ENCODE measurements around the gene GPX1. TPM values are rescaled to one million over a fixed set of nuclear protein-coding genes. Genes with fewer than 3 reads are reported as not detected.
A peak's percentile ranks its signal among the peaks of the same experiment; 100 is the strongest.

Gene GPX1
- total RNA-seq, 1 donor from 2014 or later, result 415 TPM

DNA sequence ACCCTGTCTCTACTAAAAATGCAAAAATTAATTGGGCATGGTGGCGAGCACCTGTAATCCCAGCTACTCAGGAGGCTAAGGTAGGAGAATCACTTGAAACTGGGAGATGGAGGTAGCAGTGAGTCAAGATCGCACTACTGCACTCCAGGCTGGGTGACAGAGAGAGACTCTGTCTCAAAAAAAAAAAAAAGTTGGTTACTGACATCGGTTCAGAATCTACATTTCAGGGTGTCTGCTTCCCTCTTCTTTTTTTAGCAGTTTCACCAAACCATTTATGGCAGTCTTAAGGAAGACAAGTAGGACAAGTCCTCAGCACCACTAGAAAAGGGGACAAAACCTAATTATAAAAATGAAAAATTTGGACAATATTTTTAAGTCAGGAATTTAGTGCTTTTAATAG, 15.0 kb downstream of the GPX1 start:
- TF ChIP-seq, protein P1, sequence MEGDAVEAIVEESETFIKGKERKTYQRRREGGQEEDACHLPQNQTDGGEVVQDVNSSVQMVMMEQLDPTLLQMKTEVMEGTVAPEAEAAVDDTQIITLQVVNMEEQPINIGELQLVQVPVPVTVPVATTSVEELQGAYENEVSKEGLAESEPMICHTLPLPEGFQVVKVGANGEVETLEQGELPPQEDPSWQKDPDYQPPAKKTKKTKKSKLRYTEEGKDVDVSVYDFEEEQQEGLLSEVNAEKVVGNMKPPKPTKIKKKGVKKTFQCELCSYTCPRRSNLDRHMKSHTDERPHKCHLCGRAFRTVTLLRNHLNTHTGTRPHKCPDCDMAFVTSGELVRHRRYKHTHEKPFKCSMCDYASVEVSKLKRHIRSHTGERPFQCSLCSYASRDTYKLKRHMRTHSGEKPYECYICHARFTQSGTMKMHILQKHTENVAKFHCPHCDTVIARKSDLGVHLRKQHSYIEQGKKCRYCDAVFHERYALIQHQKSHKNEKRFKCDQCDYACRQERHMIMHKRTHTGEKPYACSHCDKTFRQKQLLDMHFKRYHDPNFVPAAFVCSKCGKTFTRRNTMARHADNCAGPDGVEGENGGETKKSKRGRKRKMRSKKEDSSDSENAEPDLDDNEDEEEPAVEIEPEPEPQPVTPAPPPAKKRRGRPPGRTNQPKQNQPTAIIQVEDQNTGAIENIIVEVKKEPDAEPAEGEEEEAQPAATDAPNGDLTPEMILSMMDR (IDR thresholded peaks at IDR 0.05), result no peak
- no peak overlapping the region for H3K27ac ChIP-seq
- intact Hi-C loops (cut with DNase I), result no loop called here
- ATAC-seq (no peak), DNase-seq (no peak)
- H3K4me1 ChIP-seq, result peaks cover 36% of the 10 kb centered on the region
- H3K4me3 ChIP-seq, result no peak overlapping the region
- no peaks in the 10 kb centered on the region for H3K9me3 ChIP-seq
- H3K36me3 ChIP-seq, result no peaks in the 10 kb centered on the region
- no peaks in the 10 kb centered on the region for H3K27me3 ChIP-seq

DNA sequence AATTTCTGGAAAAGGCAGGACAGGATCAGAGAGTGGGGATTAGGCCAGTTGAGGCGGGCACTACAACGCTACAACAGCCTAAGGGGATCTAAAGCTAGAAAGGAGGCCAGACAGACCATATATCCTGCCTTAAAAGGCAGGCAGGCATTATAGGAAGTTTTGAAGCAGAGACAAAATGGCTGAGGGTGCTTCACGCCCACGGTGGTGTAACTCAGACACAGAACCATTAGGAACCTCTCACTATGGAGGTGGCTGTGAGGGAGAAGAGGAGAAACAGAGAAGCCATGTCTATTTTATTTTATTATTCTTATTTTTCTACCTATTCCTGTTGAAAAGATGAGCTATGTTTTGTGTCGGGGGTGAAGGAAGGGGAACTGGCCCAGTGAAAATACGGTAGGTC, 16.2 kb downstream of the GPX1 start:
- peaks cover 40% of the 10 kb centered on the region for H3K4me1 ChIP-seq
- H3K4me3 ChIP-seq, result no peak overlapping the region
- no peaks in the 10 kb centered on the region for H3K9me3 ChIP-seq
- TF ChIP-seq, protein P1 (IDR thresholded peaks at IDR 0.05), result no peak
- peaks cover 4% of the 10 kb centered on the region for H3K36me3 ChIP-seq
- DNase-seq (no peak), ATAC-seq (no peak)
- peak overlapping the region; percentile 99 for H3K27ac ChIP-seq
- no peaks in the 10 kb centered on the region for H3K27me3 ChIP-seq
- intact Hi-C loops (cut with DNase I), result no loop called here

DNA sequence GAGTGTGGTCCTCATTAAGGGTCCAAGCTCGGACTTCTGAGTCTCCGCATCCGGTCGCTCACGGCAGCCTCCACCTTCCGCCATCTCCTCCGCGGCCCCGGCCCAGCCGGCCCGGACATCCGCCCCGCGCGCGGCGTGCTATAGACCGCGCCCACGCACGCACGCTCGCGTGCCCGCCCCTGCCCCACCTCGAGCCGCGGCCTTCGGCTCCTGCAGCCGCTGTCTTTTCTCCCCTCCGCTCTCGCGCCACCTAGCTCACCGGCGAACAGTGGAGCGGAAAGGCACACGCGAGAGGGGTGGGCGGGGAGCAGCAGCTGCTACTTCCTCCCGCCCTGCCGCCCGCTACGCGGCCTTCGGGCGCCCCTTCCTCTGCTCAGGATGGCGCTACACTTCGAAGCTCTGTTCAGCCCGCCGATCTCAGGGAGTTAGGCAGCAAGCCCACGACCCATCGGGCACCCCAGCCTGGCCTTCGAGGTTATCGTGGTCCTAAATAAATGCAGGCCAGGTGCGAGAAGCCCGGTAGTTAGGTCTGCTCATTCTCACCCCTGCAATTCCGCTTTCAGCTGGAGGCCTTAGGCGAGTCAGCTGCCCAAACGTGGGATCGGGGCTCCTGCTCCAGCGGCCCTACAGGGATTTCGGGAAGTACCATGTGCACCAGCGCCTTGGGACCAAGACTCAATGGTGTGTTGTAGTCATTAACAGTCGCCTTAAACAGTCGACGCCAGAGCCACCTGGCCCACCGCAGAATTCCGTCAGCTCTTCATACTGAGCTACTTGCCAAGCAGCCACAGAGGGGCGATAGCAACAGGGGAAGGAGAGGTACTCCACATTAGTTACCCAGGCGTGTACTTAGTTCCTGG, 18.0 kb downstream of the GPX1 start, which contains the start of gene USP4:
USP4 (minus strand) TSS at position 113 of the 860 bp plus-strand sequence; CDS start at position 84, 29 bp downstream.
- Histone ChIP-seq H3K27me3 (no peaks in the 10 kb centered on the region), H3K36me3 (peaks cover 17% of the 10 kb centered on the region), H3K4me3 (peak within 1 kb of the TSS; percentile 96), H3K4me1 (peaks cover 27% of the 10 kb centered on the region), H3K27ac (peak within 1 kb of the TSS; percentile 99), H3K9me3 (no peaks in the 10 kb centered on the region)
- DNase-seq (peak; percentile 98), ATAC-seq (peak; percentile 95)
- intact Hi-C loops (cut with DNase I), result no loop called here
- TF ChIP-seq, protein P1 (IDR thresholded peaks at IDR 0.05), result peak; percentile 44

DNA sequence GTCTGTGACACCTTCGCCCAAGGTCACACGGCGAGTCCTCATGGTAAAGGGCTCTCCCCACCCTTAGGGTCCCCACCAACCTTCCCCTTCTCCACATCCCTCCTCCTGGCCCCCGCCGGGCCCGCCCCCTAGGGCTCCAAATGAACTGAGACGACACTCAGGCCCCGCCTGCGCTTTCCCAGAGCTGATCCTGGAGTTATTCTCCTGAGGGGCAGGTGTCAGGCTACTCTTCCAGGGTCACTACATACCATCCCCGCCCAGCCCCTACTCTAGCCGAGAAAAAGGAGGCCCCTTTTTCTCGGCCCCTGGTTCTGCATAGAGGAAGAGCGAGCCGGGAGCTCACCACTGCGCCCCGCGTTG, 18.6 kb downstream of the GPX1 start:
- peak overlapping the region; percentile 96 for H3K4me3 ChIP-seq
- intact Hi-C loops (cut with DNase I), result no loop called here
- no peaks in the 10 kb centered on the region for H3K9me3 ChIP-seq
- TF ChIP-seq, protein P1 (IDR thresholded peaks at IDR 0.05), result no peak
- no peaks in the 10 kb centered on the region for H3K27me3 ChIP-seq
- DNase-seq (peak; percentile 74), ATAC-seq (peak; percentile 12)
- H3K4me1 ChIP-seq, result peaks cover 27% of the 10 kb centered on the region
- H3K27ac ChIP-seq, result peak overlapping the region; percentile 99
- H3K36me3 ChIP-seq, result peaks cover 23% of the 10 kb centered on the region

DNA sequence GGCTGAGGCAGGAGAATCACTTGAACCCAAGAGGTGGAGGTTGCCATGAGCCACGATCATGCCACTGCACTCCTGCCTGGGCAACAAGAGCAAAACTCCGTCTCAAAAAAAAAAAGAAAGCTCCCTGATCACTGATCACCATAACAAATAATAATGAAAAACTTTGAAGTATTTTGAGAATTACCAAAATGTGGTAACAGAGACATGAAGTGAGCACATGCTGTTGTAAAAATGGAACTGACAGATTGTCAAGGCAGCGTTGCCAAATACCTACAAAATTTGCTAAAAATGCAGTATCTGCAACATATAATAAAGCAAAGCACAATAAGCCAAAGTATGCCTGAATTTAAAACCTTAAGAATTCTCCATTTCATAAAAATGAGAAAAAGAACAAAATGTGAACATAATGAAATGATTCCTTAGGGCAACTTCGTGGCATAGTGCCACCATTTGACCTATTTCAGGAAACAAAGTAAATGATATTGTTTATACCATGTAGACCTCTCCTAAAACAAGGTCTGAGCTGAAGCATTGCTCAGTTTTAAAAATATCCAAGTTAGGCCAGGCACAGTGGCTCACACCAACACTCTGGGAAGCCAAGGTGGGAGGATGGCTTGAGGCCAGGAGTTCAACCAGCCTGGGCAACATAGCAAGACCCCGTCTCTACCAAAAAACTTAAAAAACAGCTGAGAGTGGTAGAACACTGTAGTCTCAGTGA, 24.1 kb downstream of the GPX1 start:
- Histone ChIP-seq H3K27ac (peak overlapping the region; percentile 60), H3K27me3 (no peaks in the 10 kb centered on the region), H3K4me1 (peaks cover 23% of the 10 kb centered on the region), H3K4me3 (no peak overlapping the region), H3K36me3 (peaks cover 74% of the 10 kb centered on the region), H3K9me3 (no peaks in the 10 kb centered on the region)
- DNase-seq, result no peak
- intact Hi-C loops (cut with DNase I), result no loop called here
- no peak for ATAC-seq
- TF ChIP-seq, protein P1 (IDR thresholded peaks at IDR 0.05), result no peak

Data from upper lobe of right lung (tissue), 1 donor.